Neural cell (in vitro differentiated cells): ENCODE data around the gene PKM. TPM values are rescaled to one million over a fixed set of nuclear protein-coding genes. Genes with fewer than 3 reads are reported as not detected.

Source experiments
- H2AFZ ChIP-seq: fragments of 200-600, 300-800 bp; sonication (generic), shearing (Covaris generic); 2 replicates; pipeline ENCODE4 v1.6.0; 2014; ENCODE audit warnings: low read depth, mild to moderate bottlenecking, antibody characterized with exemption, low read length, moderate library complexity
- H3F3A ChIP-seq: fragments of 200-600 bp; shearing (Covaris generic); 2 replicates; pipeline ENCODE4 v1.6.1; 2016; ENCODE audit warnings: mild to moderate bottlenecking, moderate library complexity, mixed read lengths, antibody characterized with exemption, low read length; ENCODE audit not compliant: insufficient read depth, poor library complexity, severe bottlenecking
- H3K27ac ChIP-seq: fragments of 200-600, 300-800 bp; sonication (generic), shearing (Covaris generic); 2 replicates; pipeline ENCODE4 v1.5.1; 2014; ENCODE audit warnings: mild to moderate bottlenecking, low read length, moderate library complexity
- H3K27me3 ChIP-seq: fragments of 300-800, 200-600 bp; sonication (generic), shearing (Covaris generic); 2 replicates; pipeline ENCODE4 v1.6.0; 2014; ENCODE audit warnings: mild to moderate bottlenecking, low read depth, low read length, moderate library complexity; ENCODE audit not compliant: insufficient read depth
- H3K36me3 ChIP-seq: fragments of 300-800, 200-600 bp; sonication (generic), shearing (Covaris generic); 2 replicates; pipeline ENCODE4 v1.5.1; 2014; ENCODE audit warnings: mild to moderate bottlenecking, antibody characterized with exemption, low read length, moderate library complexity; ENCODE audit not compliant: insufficient read depth
- H3K4me2 ChIP-seq: fragments of 300-800, 200-600 bp; sonication (generic), shearing (Covaris generic); 2 replicates; pipeline ENCODE4 v1.6.0; 2014; ENCODE audit warnings: mild to moderate bottlenecking, low read length
- H3K4me3 ChIP-seq: fragments of 300-800, 200-600 bp; sonication (generic), shearing (Covaris generic); 2 replicates; pipeline ENCODE4 v1.5.1; 2014; ENCODE audit warnings: mild to moderate bottlenecking, low read length, moderate library complexity
- H3K79me2 ChIP-seq: fragments of 200-600 bp; shearing (Covaris generic); replicated peaks from 2 replicates; pipeline ENCODE4 v1.6.0; 2014; ENCODE audit warnings: mild to moderate bottlenecking, low read length, moderate library complexity; ENCODE audit not compliant: insufficient read depth
- H3K9ac ChIP-seq: fragments of 300-800, 200-600 bp; sonication (generic), shearing (Covaris generic); 2 replicates; pipeline ENCODE4 v1.6.1; 2016; ENCODE audit warnings: mild to moderate bottlenecking, low read length, mixed read lengths
- H3K9me2 ChIP-seq: fragments of 200-600 bp; shearing (Covaris generic); 2 replicates; pipeline ENCODE4 v1.6.1; 2016; ENCODE audit warnings: mild to moderate bottlenecking, low read length, mixed read lengths; ENCODE audit not compliant: insufficient read depth
- H3K9me3 ChIP-seq: fragments of 200-600, 300-800 bp; sonication (generic), shearing (Covaris generic); 2 replicates; pipeline ENCODE4 v1.6.1; 2016; ENCODE audit warnings: mild to moderate bottlenecking, mixed run types, low read length, moderate library complexity, mixed read lengths
- H4K20me1 ChIP-seq: fragments of 200-600 bp; shearing (Covaris generic); 2 replicates; pipeline ENCODE4 v1.6.1; 2016; ENCODE audit warnings: mild to moderate bottlenecking, mixed run types; ENCODE audit not compliant: insufficient read depth
- CTCF ChIP-seq: fragments of 450-650 bp; IDR thresholded peaks from 2 replicates; pipeline ENCODE4 v1.5.1; 2014; ENCODE audit warnings: antibody characterized with exemption, mild to moderate bottlenecking, moderate library complexity; ENCODE audit not compliant: poor library complexity, severe bottlenecking
- EP300 ChIP-seq: fragments of 450-650 bp; conservative IDR thresholded peaks from 2 replicates; pipeline ENCODE4 v1.6.1; 2014; ENCODE audit warnings: antibody characterized with exemption, mild to moderate bottlenecking, moderate library complexity; ENCODE audit not compliant: poor library complexity, severe bottlenecking
- EZH2 ChIP-seq: fragments of 200-600, 300-800 bp; shearing (Covaris generic), sonication (generic); IDR thresholded peaks from 2 replicates; pipeline ENCODE4 v1.6.1; 2014; ENCODE audit warnings: antibody characterized with exemption, low read length, borderline replicate concordance, mild to moderate bottlenecking; ENCODE audit not compliant: insufficient read depth, poor library complexity, severe bottlenecking
- MXI1 ChIP-seq: fragments of 450-650 bp; conservative IDR thresholded peaks from 2 replicates; pipeline ENCODE4 v1.6.1; 2014; ENCODE audit warnings: antibody characterized with exemption, mild to moderate bottlenecking; ENCODE audit not compliant: poor library complexity, severe bottlenecking
- POLR2AphosphoS5 ChIP-seq: IDR thresholded peaks from 2 replicates; pipeline ENCODE4 v1.6.1; 2012
- RAD21 ChIP-seq: fragments of 450-650 bp; conservative IDR thresholded peaks from 2 replicates; pipeline ENCODE4 v1.6.1; 2014; ENCODE audit warnings: antibody characterized with exemption, mild to moderate bottlenecking, moderate library complexity
- REST ChIP-seq: IDR thresholded peaks from 2 replicates; pipeline ENCODE4 v1.6.1; 2012; ENCODE audit warnings: borderline replicate concordance
- SMC3 ChIP-seq: fragments of 450-650 bp; conservative IDR thresholded peaks from 2 replicates; pipeline ENCODE4 v1.6.1; 2014; ENCODE audit warnings: antibody characterized with exemption, mild to moderate bottlenecking, moderate library complexity; ENCODE audit not compliant: poor library complexity
- TAF1 ChIP-seq: IDR thresholded peaks from 2 replicates; pipeline ENCODE4 v1.6.1; 2012; ENCODE audit warnings: low read depth
- polyA plus RNA-seq: library from polyadenylated mRNA; depleted of rRNA; stranded (reverse); fragments of >200 nt; gene quantifications from 2 replicates; pipeline ENCODE4 v1.2.3, GENCODE V29; 2014

PKM gene
- polyA plus RNA-seq, 1 donor from 2014 or later = 361 TPM

GRCh38 chr15:72168131-72168807 lies 62.7 kb downstream of the PKM start:
- Histone ChIP-seq H3K4me2 (no peak overlapping the region), H3K27me3 (no peaks in the 10 kb centered on the region), H3K4me3 (no peak overlapping the region), H3K9ac (no peak overlapping the region), H3F3A (no peaks in the 10 kb centered on the region), H3K79me2 (no peaks in the 10 kb centered on the region), H3K9me2 (no peaks in the 10 kb centered on the region), H3K36me3 (no peaks in the 10 kb centered on the region), H3K27ac (no peak overlapping the region), H3K9me3 (no peaks in the 10 kb centered on the region), H2AFZ (no peak overlapping the region), H4K20me1 (no peaks in the 10 kb centered on the region)
- TF ChIP-seq REST (no peak), EP300 (no peak), EZH2 (no peak), TAF1 (no peak), MXI1 (no peak), CTCF (no peak), POLR2AphosphoS5 (no peak), SMC3 (no peak), RAD21 (no peak)

- no peak overlapping the region for H2AFZ ChIP-seq
- H3F3A ChIP-seq = no peaks in the 10 kb centered on the region
- H3K27ac ChIP-seq = no peak overlapping the region
- no peak overlapping the region for H3K4me3 ChIP-seq
- H3K4me2 ChIP-seq = no peak overlapping the region
- H4K20me1 ChIP-seq = no peaks in the 10 kb centered on the region
- H3K36me3 ChIP-seq = no peaks in the 10 kb centered on the region
- H3K9me2 ChIP-seq = no peaks in the 10 kb centered on the region
- H3K79me2 ChIP-seq = no peaks in the 10 kb centered on the region
- no peaks in the 10 kb centered on the region for H3K27me3 ChIP-seq
- H3K9me3 ChIP-seq = no peaks in the 10 kb centered on the region
- no peak overlapping the region for H3K9ac ChIP-seq
- TF ChIP-seq POLR2AphosphoS5 (no peak), EP300 (no peak), EZH2 (no peak), MXI1 (no peak), RAD21 (no peak), CTCF (no peak), SMC3 (no peak)
These were observed 63.5 kb downstream of the PKM start for GRCh38 chr15:72167445-72167844.
